K562 (cell line): ENCODE results near the gene TEAD4. TPM values are rescaled to one million over a fixed set of nuclear protein-coding genes. Genes with fewer than 3 reads are reported as not detected.

Experiments
- ARID1B ChIP-seq: fragments of 450-650 bp; IDR thresholded peaks from 2 replicates; pipeline ENCODE4 v1.6.1; 2016; ENCODE audit warnings: antibody characterized with exemption, mild to moderate bottlenecking, inconsistent platforms
- KAT8 ChIP-seq: fragments of 450-650 bp; IDR thresholded peaks from 2 replicates; pipeline ENCODE4 v1.6.1; 2016; ENCODE audit warnings: low read depth, mild to moderate bottlenecking
- MAZ ChIP-seq, 2 experiments: fragments of 450-650 bp in 1 of 2; sonication (generic) in 1 of 2; formaldehyde crosslinking; IDR thresholded peaks in 1 of 2; conservative IDR thresholded peaks in 1 of 2; 2 replicates each; pipeline versions ENCODE4 v1.4.0 to v1.5.0; 2020; ENCODE audit warnings: mild to moderate bottlenecking in 1 of 2, missing genetic modification reagents in 1 of 2
- TEAD4 ChIP-seq, 2 experiments: sonication (generic) in 1 of 2; formaldehyde crosslinking in 1 of 2; IDR thresholded peaks; 2 replicates each; pipeline versions ENCODE4 v1.6.1 to v1.8.0; 2012 to 2022; ENCODE audit warnings: borderline replicate concordance in 1 of 2, inconsistent platforms in 1 of 2, low read length in 1 of 2, mild to moderate bottlenecking in 1 of 2, missing genetic modification reagents in 1 of 2
- ZNF324 ChIP-seq: fragments of 250-450 bp; sonication (Bioruptor Pico); IDR thresholded peaks from 2 replicates; pipeline ENCODE4 v1.4.0; 2020; ENCODE audit warnings: mild to moderate bottlenecking
- polyA plus RNA-seq, 8 experiments: library from polyadenylated mRNA; depleted of rRNA in 4 of 8; stranded (reverse) in 5 of 8; unstranded in 3 of 8; fragments of >200 nt; fragmentation: Nextera tagmentation in 2 of 8; fragmentation: Illumina TruSeq in 1 of 8; extraction: Ambion mirVana in 2 of 8; extraction: Trizol in 1 of 8; gene quantifications; 2 replicates each; pipeline versions ENCODE4 v1.2.1 to v1.2.3, GENCODE V29; 2011 to 2014; ENCODE audit warnings: inconsistent platforms in 1 of 8, missing spikeins in 1 of 8
- total RNA-seq, 7 experiments: library from RNA; depleted of rRNA in 6 of 7; stranded (reverse); fragments of >200 nt in 6 of 7; fragmentation: Illumina TruSeq in 2 of 7; extraction: Trizol in 2 of 7; gene quantifications; 2 replicates each; pipeline versions ENCODE4 v1.2.1 to v1.2.3, GENCODE V29; 2011 to 2021; ENCODE audit warnings: low replicate concordance in 1 of 7
- TF ChIP-seq, protein P1 (sequence below), 2 experiments: fragments of 450-650 bp; formaldehyde crosslinking in 1 of 2; IDR thresholded peaks; 2 replicates each; pipeline versions ENCODE4 v1.4.0 to v1.6.1; 2014 to 2020; ENCODE audit warnings: mild to moderate bottlenecking in 2 of 2, borderline replicate concordance in 1 of 2, low read depth in 1 of 2
- TF ChIP-seq, protein P2 (sequence below): fragments of 250-450 bp; sonication (Bioruptor Pico); IDR thresholded peaks from 2 replicates; pipeline ENCODE4 v1.5.0; 2021; ENCODE audit warnings: mild to moderate bottlenecking, moderate library complexity

TEAD4 gene
- total and polyA plus RNA-seq, 9 of the 15 experiments (the other 6 are each of a cell fraction or from before 2014, with no cell fraction given): 0.82 to 40.0 (median 17.0) TPM

DNA sequence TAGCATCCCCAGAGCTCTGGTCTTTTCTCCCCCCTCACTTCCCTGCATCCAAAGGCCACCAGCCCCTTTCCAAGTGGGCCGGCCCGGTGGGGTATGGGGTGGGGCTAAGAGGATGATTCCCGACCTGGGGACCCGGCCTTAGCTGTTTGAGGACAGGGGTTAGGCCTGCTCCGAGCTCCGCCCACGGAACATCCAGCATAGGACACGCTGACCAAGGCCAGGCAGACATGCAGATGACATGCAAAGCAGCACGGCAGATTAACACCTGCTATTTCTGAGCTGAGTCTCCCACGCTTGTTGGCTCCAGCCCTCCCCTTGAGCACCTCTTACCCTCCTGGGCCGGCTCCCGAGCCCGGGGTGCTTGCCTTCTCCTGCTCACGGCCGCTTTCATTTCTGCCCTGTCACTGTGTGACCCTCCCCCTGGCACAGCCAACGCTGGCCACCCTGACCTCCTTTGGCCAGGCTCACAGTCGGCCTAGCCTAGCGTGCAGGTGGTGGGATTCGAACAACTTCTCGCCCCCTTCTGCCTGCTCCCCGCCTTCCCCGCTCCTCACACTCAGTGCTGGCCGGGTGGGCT lies 40.2 kb downstream of the TEAD4 start (continued):
- TF ChIP-seq, protein P1, sequence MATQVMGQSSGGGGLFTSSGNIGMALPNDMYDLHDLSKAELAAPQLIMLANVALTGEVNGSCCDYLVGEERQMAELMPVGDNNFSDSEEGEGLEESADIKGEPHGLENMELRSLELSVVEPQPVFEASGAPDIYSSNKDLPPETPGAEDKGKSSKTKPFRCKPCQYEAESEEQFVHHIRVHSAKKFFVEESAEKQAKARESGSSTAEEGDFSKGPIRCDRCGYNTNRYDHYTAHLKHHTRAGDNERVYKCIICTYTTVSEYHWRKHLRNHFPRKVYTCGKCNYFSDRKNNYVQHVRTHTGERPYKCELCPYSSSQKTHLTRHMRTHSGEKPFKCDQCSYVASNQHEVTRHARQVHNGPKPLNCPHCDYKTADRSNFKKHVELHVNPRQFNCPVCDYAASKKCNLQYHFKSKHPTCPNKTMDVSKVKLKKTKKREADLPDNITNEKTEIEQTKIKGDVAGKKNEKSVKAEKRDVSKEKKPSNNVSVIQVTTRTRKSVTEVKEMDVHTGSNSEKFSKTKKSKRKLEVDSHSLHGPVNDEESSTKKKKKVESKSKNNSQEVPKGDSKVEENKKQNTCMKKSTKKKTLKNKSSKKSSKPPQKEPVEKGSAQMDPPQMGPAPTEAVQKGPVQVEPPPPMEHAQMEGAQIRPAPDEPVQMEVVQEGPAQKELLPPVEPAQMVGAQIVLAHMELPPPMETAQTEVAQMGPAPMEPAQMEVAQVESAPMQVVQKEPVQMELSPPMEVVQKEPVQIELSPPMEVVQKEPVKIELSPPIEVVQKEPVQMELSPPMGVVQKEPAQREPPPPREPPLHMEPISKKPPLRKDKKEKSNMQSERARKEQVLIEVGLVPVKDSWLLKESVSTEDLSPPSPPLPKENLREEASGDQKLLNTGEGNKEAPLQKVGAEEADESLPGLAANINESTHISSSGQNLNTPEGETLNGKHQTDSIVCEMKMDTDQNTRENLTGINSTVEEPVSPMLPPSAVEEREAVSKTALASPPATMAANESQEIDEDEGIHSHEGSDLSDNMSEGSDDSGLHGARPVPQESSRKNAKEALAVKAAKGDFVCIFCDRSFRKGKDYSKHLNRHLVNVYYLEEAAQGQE (IDR thresholded peaks at IDR 0.05; ENCODE audit: borderline replicate concordance): no peak
- TF ChIP-seq, protein P1 (CRISPR knock-in tag; IDR thresholded peaks at IDR 0.05; ENCODE audit: low read depth): no peak
- TF ChIP-seq, protein P2, sequence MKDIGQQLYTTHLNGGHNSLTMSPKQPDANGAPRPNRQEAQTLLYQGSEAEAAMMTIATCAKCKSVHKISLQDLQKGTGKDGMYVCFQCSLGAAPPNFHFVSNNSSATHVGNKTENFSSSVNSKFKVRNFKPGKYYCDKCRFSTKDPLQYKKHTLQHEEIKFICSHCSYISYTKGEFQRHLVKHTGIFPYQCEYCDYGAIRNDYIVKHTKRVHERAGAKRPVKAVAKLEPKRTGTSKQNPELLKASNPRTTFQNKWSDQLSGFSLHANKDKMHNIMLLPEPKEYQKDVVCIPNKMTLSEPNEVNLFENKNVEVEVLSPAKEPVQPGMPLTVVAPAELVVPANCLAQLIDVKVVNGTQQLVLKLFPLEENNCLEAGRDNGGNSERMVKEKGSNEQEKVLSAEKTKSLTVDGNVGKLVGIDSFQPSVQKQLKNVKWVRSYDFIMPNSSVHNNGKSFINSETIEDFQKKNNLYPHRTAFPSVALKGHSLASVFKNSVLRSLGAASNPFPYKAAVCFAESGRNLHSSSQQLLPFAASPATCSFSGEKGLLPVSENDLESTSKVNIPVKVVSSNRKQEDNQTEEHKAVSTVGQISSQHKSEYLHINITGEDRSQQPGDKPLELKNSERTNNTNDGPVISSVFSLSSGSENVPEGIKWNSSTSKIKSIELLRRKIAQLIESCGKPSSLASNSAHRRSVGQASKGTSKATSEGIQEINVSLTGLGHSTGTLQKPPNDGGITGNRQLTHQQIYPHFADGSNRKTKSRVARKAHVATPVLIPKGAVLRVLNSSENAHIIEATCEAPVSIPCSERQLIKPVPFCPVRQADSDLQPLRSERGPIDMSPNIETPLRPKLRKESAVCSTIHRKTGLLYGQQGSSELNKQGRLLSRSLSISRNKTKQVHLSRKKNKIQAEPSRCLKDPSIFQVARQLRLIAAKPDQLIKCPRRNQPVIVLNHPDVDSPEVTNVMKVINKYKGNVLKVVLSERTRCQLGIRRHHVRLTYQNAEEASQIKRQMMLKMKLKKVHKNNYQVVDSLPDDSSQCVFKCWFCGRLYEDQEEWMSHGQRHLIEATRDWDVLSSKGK (CRISPR knock-in tag): no peak
- 0 out of 4 replicates have a peak, but pooled peaks of 1 of the 2 experiments have one; percentile 3 for TF ChIP-seq MAZ (CRISPR knock-in tag; conservative IDR thresholded peaks at IDR 0.05 in 1 of 2, IDR thresholded peaks at IDR 0.05 in 1 of 2)
- no peak for TF ChIP-seq ZNF324 (CRISPR knock-in tag)
- TF ChIP-seq KAT8: no peak
- peak; percentile 35; the same call in 1 of the 2 replicates for TF ChIP-seq TEAD4 (IDR thresholded peaks at IDR 0.05; ENCODE audit: low read length)
- no peak for TF ChIP-seq TEAD4 (CRISPR knock-in tag; IDR thresholded peaks at IDR 0.05; ENCODE audit: borderline replicate concordance)
- TF ChIP-seq ARID1B: peak; percentile 71
